B cell (primary cell): ENCODE data around the gene MED27. TPM values are rescaled to one million over a fixed set of nuclear protein-coding genes. Genes with fewer than 3 reads are reported as not detected.

Source experiments
- ATAC-seq: fragments of 200-7000 bp; cut with Tn5 transposase; one replicate; pipeline ENCODE4 v1.10.0; 2021; ENCODE audit warnings: low read depth, mild to moderate bottlenecking, moderate number of reproducible peaks, moderate library complexity
- CTCF ChIA-PET: fragments of 350-600 bp; sonication (Branson Sonifier 250); formaldehyde crosslinking; loops from one replicate; lab custom pipeline; 2021; ENCODE audit warnings: antibody characterized with exemption, inconsistent platforms; lab: Charles Lee
- POLR2A ChIA-PET: fragments of 350-600 bp; sonication (Branson Sonifier 250); formaldehyde crosslinking; loops from one replicate; lab custom pipeline; 2021; ENCODE audit warnings: antibody characterized with exemption; lab: Charles Lee
- DNase-seq: peaks from one replicate; pipeline ENCODE4 v3.0.0; 2013
- H2AFZ ChIP-seq: 2 replicates; pipeline ENCODE4 v1.6.1; 2012; ENCODE audit warnings: mild to moderate bottlenecking, low read depth, low read length; ENCODE audit not compliant: insufficient read depth, poor library complexity, severe bottlenecking
- H3K27ac ChIP-seq, 2 donors: 1 replicate in 1 of 2; 2 replicates in 1 of 2; pipeline ENCODE4 v1.5.1; 2012 to 2013; ENCODE audit warnings: low read length in 2 of 2, mild to moderate bottlenecking in 2 of 2, moderate library complexity in 1 of 2
- H3K27me3 ChIP-seq, 4 experiments: fragments of 200-600 bp in 1 of 4; sonication (generic) in 1 of 4; replicated peaks in 1 of 4; 1 replicate in 2 of 4; 2 replicates in 2 of 4; pipeline versions ENCODE4 v1.6.1 to v1.7.0; 2013 to 2016; ENCODE audit warnings: low read length in 3 of 4, mild to moderate bottlenecking in 2 of 4, mixed read lengths in 1 of 4, moderate library complexity in 1 of 4; ENCODE audit not compliant: insufficient read depth in 4 of 4, control insufficient read depth in 3 of 4; ENCODE audit errors: control extremely low read depth in 1 of 4
- H3K36me3 ChIP-seq, 2 experiments: replicated peaks in 1 of 2; 1 replicate in 1 of 2; 2 replicates in 1 of 2; pipeline versions ENCODE4 v1.6.1 to v1.7.1; 2013; ENCODE audit warnings: low read length in 1 of 2; ENCODE audit not compliant: insufficient read depth in 2 of 2, control insufficient read depth in 1 of 2; ENCODE audit errors: control extremely low read depth in 1 of 2, extremely low read depth in 1 of 2
- H3K4me1 ChIP-seq, 2 donors: fragments of 200-600 bp in 1 of 2; sonication (generic) in 1 of 2; 1 replicate in 1 of 2; 2 replicates in 1 of 2; pipeline versions ENCODE4 v1.5.1 to v1.6.1; 2013 to 2017; ENCODE audit warnings: low read length in 2 of 2; ENCODE audit not compliant: control insufficient read depth in 2 of 2, insufficient read depth in 2 of 2
- H3K4me2 ChIP-seq: replicated peaks from 2 replicates; pipeline ENCODE3; 2012; ENCODE audit warnings: mild to moderate bottlenecking, low read depth, low read length; ENCODE audit not compliant: poor library complexity, severe bottlenecking
- H3K4me3 ChIP-seq, 5 experiments: fragments of 200-600 bp in 1 of 5; sonication (generic) in 1 of 5; 1 replicate in 3 of 5; 2 replicates in 2 of 5; pipeline versions ENCODE4 v1.5.1 to v1.7.0; 2011 to 2016; ENCODE audit warnings: low read length in 4 of 5, mild to moderate bottlenecking in 4 of 5, low read depth in 2 of 5, control low read depth in 1 of 5, moderate library complexity in 1 of 5; ENCODE audit not compliant: insufficient read depth in 1 of 5; ENCODE audit errors: control extremely low read depth in 1 of 5, extremely low read depth in 1 of 5
- H3K79me2 ChIP-seq: fragments of 200-600 bp; sonication (generic); one replicate; pipeline ENCODE4 v1.6.0; 2016; ENCODE audit warnings: low read length; ENCODE audit not compliant: control insufficient read depth, insufficient read depth
- H3K9ac ChIP-seq: fragments of 200-600 bp; sonication (generic); 2 replicates; pipeline ENCODE4 v1.6.1; 2017; ENCODE audit warnings: mild to moderate bottlenecking, low read length, moderate library complexity
- H3K9me3 ChIP-seq, 3 donors: one replicate each; pipeline versions ENCODE4 v1.6.1 to v1.7.1; 2013; ENCODE audit warnings: low read length in 2 of 3; ENCODE audit not compliant: control insufficient read depth in 2 of 3, insufficient read depth in 1 of 3; ENCODE audit errors: control extremely low read depth in 1 of 3
- H4K20me1 ChIP-seq: 2 replicates; pipeline ENCODE4 v1.6.0; 2012; ENCODE audit warnings: mild to moderate bottlenecking, low read length; ENCODE audit not compliant: insufficient read depth, control insufficient read depth, poor library complexity, severe bottlenecking
- H3K27ac Mint-ChIP-seq: one replicate; pipeline ENCODE4 v1.8.0; 2021; ENCODE audit warnings: mixed read lengths
- H3K27me3 Mint-ChIP-seq: one replicate; pipeline ENCODE4 v1.8.0; 2021; ENCODE audit warnings: mixed read lengths
- H3K4me1 Mint-ChIP-seq: one replicate; pipeline ENCODE4 v1.8.0; 2021; ENCODE audit warnings: mixed read lengths
- H3K4me3 Mint-ChIP-seq: one replicate; pipeline ENCODE4 v1.8.0; 2021; ENCODE audit warnings: mixed read lengths
- H3K9me3 Mint-ChIP-seq: one replicate; pipeline ENCODE4 v1.8.0; 2022; ENCODE audit warnings: mixed read lengths; ENCODE audit not compliant: insufficient read depth
- EZH2 ChIP-seq: IDR thresholded peaks from 2 replicates; pipeline ENCODE4 v1.6.1; 2012; ENCODE audit warnings: borderline replicate concordance, low read depth, mild to moderate bottlenecking, moderate library complexity, low read length; ENCODE audit not compliant: insufficient read depth, poor library complexity, severe bottlenecking
- WGBS: methylation state at CpG from one replicate; pipeline ENCODE4 v1.1.5; 2013; ENCODE audit warnings: missing lambda C conversion rate; ENCODE audit not compliant: insufficient coverage; 5-methylcytosine and 5-hydroxymethylcytosine counted together
- intact Hi-C: fragments of 100-400 bp; cut with micrococcal nuclease; formaldehyde crosslinking; loops from one replicate; pipeline ENCODE4 v1.10.0; 2022
- polyA plus RNA-seq: library from polyadenylated mRNA; depleted of rRNA; stranded (reverse); fragments of >200 nt; gene quantifications from 2 replicates; pipeline ENCODE4 v1.2.3, GENCODE V29; 2012
- total RNA-seq, 2 donors: library from RNA; stranded (reverse); fragments of 120-200 nt in 1 of 2; gene quantifications; 1 replicate in 1 of 2; 2 replicates in 1 of 2; pipeline versions ENCODE4 v1.2.3 to v1.2.4, GENCODE V29; 2013 to 2022
- TF ChIP-seq, protein P1 (sequence below): fragments of 200-600 bp; IDR thresholded peaks from one replicate; pipeline ENCODE4 v1.8.0; 2022; ENCODE audit warnings: antibody characterized with exemption, mild to moderate bottlenecking

The MED27 gene
- total and polyA plus RNA-seq, 2 donors (not counting 1 experiment from before 2014, with no cell fraction given) = 17.4 to 17.7 TPM

DNA sequence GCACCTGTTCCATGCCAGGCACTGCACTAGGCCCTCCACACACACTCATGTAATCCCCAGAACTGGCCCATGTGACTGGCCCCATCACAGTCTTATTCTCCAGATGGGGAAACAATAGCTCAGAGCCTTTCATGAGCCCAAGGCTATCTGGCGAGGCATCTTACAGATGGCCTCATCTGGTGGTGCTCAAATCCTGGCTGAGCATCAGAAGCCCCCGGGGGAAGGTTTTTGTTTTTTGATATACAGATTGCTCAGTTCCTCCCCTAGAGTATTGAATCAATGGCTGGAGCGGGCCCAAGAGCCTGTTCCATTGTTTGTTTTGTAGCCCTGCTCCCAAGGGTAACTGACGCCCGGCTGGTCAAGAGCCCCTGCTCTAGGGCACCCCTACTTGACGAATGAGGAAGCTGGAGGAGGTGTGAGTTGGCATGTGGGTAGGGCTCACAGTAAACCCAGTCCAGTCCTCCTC is 194.5 kb downstream of the MED27 start:
- H3K4me3 ChIP-seq = no peak overlapping the region
- H3K79me2 ChIP-seq = no peaks in the 10 kb centered on the region
- no peak overlapping the region for H2AFZ ChIP-seq
- ATAC-seq = no peak
- intact Hi-C loops = no loop called here
- TF ChIP-seq, protein P1, sequence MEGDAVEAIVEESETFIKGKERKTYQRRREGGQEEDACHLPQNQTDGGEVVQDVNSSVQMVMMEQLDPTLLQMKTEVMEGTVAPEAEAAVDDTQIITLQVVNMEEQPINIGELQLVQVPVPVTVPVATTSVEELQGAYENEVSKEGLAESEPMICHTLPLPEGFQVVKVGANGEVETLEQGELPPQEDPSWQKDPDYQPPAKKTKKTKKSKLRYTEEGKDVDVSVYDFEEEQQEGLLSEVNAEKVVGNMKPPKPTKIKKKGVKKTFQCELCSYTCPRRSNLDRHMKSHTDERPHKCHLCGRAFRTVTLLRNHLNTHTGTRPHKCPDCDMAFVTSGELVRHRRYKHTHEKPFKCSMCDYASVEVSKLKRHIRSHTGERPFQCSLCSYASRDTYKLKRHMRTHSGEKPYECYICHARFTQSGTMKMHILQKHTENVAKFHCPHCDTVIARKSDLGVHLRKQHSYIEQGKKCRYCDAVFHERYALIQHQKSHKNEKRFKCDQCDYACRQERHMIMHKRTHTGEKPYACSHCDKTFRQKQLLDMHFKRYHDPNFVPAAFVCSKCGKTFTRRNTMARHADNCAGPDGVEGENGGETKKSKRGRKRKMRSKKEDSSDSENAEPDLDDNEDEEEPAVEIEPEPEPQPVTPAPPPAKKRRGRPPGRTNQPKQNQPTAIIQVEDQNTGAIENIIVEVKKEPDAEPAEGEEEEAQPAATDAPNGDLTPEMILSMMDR = no peak
- no peak for TF ChIP-seq EZH2
- H3K4me1 Mint-ChIP-seq = no peaks in the 10 kb centered on the region
- 80% methylated on average over 1 of the region's 6 CpGs for WGBS
- H3K4me2 ChIP-seq = no peak overlapping the region
- H3K9me3 ChIP-seq = no peaks in the 10 kb centered on the region
- POLR2A ChIA-PET = no interaction called here
- CTCF ChIA-PET = no interaction called here
- peaks cover 0 to 3% of the 10 kb centered on the region in 2 donors for H3K4me1 ChIP-seq
- H4K20me1 ChIP-seq = no peaks in the 10 kb centered on the region
- no peak overlapping the region for H3K4me3 Mint-ChIP-seq
- no peak overlapping the region for H3K27ac ChIP-seq
- no peaks in the 10 kb centered on the region for H3K27me3 ChIP-seq
- H3K27ac Mint-ChIP-seq = no peak overlapping the region
- H3K27me3 Mint-ChIP-seq = no peaks in the 10 kb centered on the region
- no peak overlapping the region for H3K9ac ChIP-seq
- peaks cover 3 to 6% of the 10 kb centered on the region in 2 experiments for H3K36me3 ChIP-seq
- no peak for DNase-seq
- H3K9me3 Mint-ChIP-seq = no peaks in the 10 kb centered on the region

DNA sequence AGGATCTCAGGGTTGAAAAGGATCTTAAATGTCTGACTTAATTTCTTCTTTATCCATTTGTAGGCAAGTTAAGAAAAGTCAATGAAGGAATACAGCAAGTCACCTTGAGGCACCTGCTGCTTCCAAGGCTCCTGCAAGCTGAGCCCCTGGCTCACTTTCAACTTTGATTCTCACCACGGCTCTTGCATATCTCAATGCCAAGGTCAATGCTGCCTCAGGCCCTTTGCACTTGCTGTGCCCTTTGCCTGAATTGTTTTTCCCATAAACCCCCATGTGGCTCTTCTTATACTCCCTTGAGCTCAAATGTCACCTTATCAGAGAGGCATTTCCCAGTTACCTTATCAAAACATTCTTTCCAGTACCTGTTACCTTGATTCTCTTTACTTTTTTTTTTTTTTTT is 195.4 kb downstream of the MED27 start:
- no peaks in the 10 kb centered on the region for H3K27me3 Mint-ChIP-seq
- Histone ChIP-seq H3K9ac (no peak overlapping the region), H2AFZ (no peak overlapping the region), H4K20me1 (no peaks in the 10 kb centered on the region), H3K27me3 (no peaks in the 10 kb centered on the region), H3K4me2 (no peak overlapping the region), H3K9me3 (no peaks in the 10 kb centered on the region), H3K27ac (no peak overlapping the region), H3K79me2 (no peaks in the 10 kb centered on the region), H3K4me3 (no peak overlapping the region), H3K36me3 (peaks cover 3 to 6% of the 10 kb centered on the region in 2 experiments), H3K4me1 (peaks cover 0 to 3% of the 10 kb centered on the region in 2 donors)
- no peak overlapping the region for H3K4me3 Mint-ChIP-seq
- H3K4me1 Mint-ChIP-seq = no peaks in the 10 kb centered on the region
- ATAC-seq = no peak
- H3K27ac Mint-ChIP-seq = no peak overlapping the region
- no peak for DNase-seq
- TF ChIP-seq, protein P1 = no peak
- TF ChIP-seq EZH2 = no peak
- 100% methylated on average over 1 of the region's 1 CpG for WGBS
- CTCF ChIA-PET = no interaction called here
- no peaks in the 10 kb centered on the region for H3K9me3 Mint-ChIP-seq
- POLR2A ChIA-PET = interaction anchor here (0.7 kb wide), 1 partner anchor 1250 kb away, joined by 4 read pairs; no protein-coding TSS in a partner anchor
- intact Hi-C loops = no loop called here
